GM21390 (cell line): ENCODE results near the gene TNIK.

ENCODE experiments used
- ATAC-seq: cut with Tn5 transposase; IDR thresholded peaks from one replicate; pipeline ENCODE4 v1.9.1; 2021; ENCODE audit not compliant: unreplicated experiment

TNIK gene

DNA sequence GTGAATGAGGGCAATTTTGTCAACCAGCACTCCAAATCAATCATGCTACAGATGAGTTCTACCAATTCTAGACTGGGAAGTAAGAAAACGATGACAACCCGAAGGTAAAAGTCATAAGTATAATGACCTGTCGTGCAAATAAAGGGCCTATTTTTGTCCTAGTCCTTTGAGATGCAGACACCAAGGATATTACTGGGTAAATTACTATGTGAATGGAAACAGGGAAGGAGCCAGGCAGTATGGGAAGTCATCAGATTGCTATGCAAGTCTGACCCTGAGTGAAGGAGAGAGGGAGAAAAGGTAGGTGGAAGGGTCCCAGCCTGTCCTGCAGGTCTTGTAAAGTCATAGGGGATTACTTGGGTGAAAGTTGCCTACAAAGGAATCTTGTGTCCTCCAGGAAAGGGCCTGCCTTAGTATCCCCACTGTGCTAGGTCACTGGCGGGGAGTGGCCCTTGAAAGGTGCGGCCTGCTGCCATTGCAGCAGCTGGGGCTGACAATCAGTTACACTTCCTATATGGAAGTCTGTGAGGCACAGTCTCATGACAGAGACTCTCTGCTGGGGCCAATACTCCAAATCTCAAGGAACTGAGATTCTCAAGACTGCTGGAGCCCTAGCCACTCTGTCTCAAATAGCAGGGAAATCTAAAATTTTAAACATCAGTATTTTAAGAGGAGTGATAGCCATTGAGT is 283.8 kb downstream of the TNIK start:
- no peak for ATAC-seq

DNA sequence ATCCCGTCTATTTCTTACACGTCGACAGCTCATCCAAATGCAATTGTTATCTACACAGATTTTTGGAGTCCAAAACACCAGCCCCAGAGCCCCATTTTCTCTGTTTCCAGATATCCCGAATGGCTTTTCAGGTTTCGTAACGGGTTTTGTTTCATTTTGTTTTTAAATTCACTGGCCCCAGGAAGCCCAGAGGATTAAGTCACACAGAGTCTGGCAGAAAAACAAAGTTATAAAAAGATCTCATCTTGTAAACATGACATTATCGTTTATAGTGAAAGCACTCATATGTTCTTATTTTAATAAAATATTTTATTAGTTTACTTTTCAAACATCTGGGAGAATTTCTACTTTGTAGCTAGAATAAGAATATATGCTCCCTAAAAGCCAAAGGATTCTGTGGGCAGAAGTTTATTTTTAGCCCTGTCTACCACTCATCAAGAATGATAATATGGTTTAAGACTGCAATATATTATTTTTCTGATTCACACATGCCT is 284.4 kb downstream of the TNIK start:
- ATAC-seq, result no peak

DNA sequence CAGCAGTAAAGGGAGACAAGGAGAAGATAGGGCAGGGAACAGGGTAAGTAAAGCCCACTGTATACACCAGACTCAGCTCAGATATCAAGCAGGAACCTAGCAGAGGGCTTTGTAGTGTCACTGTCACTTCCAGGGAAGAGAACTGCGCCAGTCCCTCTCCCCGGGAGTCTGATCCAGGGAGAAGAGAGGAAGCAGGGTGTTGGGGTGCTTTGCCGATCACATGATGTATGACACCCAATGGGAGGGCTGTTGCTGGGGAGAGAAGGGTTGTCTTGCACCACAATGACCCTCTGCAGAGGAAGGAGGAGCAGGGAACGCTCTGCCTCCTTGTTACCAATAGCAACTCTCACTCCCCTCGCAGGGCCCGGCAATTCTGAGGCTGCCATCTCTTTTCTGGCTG is 286.5 kb downstream of the TNIK start:
- ATAC-seq, result no peak

DNA sequence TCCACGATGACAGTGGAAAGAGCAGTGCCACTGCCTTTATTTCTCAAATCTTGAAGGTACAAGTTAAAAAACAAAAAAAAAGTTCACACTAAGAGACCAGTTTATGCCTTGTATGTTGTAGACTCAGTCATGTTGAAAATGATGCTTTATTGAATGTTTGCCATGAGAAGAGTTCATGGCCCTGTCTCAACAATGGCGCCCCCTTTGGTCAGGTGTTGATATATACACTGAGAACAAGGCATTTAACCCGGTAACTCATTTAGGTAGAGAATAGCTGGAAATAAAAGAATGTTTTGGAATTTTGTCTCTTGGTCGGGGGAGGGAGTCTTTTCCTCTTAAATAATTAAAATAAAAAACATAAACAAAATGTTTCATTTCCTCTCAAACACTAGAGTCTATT is 288.1 kb downstream of the TNIK start:
- ATAC-seq, result no peak

DNA sequence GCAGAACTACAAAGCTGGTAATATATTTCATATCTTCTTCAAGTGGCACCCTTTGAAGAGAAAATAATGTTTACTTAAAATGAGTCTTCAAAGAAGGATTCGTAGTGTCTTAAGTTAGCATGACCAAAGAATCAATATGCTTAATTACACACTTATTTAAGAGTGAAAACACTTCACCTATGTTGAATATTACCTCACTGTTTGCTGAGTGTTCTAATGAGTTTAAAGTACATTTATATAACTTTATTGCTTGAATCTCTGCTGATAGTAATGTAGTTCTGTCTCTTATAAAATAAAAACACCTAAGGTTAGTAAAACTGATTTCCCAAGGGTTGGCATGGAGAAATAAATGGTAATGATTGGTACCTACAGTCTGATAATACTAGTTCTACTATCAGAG is 290.3 kb downstream of the TNIK start:
- no peak for ATAC-seq

DNA sequence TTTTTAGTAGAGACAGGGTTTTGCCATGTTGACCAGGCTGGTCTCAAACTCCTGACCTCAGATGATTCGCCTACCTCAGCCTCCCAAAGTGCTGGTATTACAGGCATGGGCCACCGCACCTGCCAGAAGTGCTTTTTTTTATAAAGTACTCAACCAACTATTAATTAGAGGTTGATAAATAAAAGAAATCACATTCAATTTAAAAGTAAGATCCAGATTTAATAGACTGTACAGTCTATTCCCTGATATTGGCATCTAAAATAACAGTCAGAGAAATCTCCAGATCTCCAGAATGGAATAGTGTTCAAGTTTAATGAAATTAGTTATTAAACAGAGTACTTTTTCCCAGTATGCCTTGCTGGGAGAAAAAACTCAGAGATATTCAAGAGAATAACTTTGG is 290.8 kb downstream of the TNIK start:
- ATAC-seq, result no peak

DNA sequence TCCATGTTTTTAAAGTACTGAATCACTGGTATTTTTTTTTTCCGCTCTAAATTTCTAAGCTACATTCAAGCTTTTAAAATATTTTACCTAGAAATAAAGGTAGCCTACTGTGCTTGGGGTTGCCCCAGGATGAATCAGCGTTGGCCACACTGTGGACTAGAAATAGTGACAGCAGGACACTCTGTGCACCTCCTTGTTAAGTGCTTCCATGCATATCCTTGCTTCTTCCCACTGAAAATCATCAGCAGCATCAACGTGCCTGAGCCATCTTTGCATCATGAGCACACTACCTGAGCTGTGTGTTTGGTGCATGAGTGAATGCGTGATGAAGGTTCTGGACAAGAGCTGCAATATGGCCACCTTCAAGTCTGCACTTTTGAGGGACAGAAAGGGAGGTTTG is 291.7 kb downstream of the TNIK start:
- no peak for ATAC-seq

DNA sequence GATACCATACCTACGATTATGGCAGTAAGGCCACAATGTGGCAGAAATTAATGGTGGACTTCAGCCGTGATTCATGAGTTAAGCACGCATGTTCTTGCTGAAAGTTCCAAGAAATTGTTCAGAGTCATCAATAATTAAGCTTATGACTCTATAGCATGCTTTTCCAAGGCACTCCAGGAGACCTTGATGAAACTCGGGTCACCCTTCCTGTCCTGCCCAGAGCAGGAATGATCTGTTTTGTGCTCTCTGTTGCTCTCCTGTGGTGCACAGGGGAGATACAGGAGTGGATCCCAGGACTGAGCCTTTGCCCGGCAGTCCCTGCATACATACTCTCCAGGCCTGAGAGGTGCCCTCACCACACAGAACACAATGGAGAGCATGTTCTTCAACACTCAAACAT is 292.1 kb downstream of the TNIK start:
- no peak for ATAC-seq

DNA sequence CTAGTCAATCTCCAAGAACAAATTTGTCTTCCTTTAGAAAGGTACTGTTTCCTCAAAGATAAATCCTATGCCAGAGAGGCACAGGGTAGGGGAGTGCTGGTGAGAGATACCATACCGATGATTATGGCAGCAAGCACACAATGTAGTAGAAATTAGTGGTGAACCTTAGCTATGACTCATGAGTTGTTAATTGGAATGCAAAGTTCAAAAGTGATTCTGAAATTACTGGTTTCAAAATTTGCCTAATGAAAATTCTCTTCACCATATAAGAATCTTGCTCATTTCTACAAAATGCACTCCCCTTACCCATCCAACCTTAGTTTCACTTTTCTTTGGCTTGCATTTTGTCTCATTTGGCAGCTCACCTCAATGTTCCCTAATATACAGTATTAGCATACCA is 294.2 kb downstream of the TNIK start:
- peak; percentile 60 for ATAC-seq

DNA sequence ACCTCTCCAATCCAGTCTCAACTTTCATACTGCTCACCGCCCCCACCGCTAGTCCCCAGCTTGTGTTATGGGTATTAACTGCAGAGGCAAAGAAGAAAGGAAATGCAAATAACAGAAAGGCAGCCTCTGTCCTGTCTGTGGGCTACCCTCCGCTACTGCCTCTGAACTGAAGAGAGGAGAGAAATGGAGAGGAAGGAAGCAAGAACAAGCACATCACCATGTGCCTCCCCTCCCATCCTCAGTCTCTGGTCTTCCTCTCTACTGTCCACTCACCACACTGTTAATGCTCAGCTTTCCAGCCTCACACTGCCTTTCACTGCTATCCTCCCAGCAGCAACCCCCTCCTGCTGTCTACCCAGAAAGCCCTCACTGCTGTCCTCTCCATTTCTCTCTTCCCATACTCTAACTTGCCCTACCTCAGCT is 294.7 kb downstream of the TNIK start:
- peak; percentile 58 for ATAC-seq

DNA sequence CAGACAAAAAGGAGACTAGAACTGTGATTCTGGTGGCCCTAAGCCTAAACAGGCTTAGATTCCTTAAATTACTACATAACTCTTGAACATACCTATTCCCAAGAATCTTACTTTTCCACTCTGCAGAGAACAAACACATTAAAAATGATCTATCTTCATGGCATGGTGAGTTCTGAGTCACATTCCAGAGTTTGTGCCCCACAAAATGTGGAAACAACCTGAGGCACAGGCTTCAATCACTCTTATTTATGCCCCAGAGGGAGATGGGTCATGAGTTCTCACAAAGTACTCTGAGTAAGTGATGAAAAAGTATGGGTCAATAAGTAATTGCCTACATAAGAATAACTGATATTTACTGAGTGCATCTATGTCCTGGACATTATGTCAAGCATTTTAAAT is 296.1 kb downstream of the TNIK start:
- no peak for ATAC-seq

DNA sequence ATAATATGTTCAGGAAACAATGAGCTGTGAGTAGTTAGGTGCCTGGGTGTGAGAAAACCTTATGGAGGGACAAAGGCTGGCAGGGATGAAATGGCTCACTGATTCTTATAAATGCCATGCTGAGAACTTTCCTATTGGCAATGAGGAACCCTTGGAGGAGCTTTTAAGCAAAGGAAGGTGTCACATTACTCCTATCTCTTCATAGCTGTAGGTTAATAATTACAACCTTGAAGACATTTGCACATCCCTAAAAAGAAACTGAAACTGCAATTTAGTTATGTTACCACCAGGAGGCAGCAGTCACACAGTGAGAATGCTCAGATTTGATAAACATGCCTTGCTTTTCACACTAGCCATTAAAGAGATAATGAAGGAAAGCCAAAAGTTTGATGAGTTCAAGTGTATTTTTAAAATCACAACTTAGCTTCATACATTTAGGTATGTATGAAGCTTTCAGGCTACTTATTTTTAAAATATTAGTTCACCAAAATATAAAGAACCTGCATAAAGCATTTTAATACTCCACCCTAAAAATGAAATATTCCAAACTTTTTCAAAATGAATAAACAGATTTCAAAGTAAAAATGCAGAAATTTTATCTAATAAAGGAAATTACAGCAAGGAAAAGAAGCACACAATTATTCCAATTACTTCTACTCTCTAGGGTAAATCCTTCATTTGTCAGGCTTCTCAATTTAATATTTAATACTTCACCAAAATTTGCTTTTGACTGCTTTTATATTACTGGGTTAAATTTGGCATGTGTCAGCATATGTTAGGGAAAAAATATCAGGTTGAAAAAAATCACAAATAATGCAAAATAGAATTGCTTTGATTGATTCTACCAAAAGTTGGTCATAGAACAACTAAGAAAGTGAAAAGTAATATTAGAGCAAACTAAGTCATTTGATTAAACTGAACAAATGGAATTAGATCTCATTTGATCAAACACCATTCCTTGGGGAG is 296.8 kb downstream of the TNIK start:
- no peak for ATAC-seq

DNA sequence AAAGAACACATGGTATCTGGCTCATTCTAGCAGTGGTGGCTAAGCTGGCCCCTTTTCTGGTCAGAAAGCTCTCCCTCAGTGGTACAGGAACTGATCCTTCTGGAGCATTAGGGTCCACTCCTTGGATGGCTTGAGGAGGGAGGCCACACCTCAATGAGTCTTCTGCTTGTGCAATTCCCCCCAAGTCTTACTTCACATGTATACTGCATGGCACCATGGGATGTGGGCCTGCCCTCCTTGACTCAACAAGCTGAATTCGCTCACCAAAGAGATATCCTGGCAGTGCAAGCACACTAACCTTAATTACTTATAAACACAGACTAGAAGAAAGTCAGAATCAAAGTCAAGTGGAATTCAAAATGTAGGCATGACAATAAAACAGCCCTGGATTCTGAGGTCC is 299.9 kb downstream of the TNIK start:
- no peak for ATAC-seq

DNA sequence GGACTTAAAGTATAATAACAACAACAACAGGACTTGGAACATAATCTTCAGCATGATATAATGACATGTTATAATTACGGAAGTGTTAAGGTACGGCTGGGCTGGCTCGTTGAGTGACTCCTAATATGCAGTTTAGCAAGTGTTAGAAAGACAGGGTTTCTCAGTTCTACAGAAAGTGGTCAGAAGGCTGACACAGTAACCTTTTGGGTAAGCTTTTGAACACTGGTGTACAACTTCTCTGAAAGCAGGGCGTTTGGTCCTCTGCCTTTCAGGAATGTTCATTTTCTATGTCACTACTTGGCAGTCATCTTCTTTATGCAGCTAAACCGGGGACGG is 300.4 kb downstream of the TNIK start:
- no peak for ATAC-seq

DNA sequence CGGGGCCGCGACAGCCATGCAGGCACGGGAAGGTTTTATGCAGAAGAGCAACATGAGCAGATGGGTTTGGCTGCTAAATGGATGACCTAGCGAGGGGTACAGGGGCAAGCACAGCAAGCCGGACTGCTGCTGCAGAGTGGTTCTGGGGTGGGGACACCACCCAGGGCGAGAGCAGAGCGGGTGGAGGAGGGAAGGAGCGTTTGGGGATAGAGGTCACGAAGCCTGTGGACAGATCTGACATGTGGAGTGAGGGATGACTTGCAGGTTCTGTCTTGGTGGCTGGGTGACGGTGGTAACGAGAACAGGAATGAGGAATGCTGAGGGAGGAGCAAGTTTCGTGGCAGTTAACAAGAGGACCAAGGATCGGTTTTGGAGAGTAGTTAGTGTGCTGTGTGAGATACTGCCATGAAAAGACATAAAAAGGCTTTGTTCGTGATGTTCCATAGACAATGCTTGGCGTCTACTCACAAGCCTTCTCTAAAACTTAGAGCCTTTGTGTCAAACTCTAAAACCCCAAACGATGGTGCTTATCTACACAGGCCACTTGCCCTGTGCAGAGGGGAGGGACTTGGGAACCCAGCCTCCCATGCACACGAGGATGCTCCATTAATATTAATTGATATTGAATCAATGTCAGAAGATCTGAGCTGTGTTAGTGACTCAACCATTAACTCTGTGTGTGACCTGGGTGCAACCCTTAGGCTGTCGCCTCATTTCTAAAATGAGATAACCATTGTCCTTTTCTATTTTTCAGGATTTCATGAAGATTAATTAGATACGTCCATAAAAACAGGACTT is 301.0 kb downstream of the TNIK start:
- no peak for ATAC-seq

DNA sequence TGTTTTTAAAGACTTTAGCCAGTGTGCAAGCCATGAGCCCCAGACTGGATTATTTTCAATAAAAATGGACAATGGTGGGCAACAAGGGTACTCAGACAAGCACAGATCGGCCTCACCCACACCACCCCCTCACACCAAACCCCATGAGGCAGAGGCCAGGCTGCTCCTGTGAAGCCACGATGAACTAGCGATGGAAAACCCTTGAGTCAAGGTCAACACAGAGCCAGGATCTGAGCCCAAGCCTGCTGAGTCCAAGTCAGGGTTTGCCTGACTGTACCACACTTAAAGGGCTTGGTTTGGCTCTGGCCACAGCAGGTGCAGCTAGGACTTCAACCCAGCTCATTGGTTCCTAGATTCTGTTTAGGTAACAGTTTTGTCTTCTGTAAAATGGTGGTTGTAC is 302.2 kb downstream of the TNIK start:
- ATAC-seq, result no peak

DNA sequence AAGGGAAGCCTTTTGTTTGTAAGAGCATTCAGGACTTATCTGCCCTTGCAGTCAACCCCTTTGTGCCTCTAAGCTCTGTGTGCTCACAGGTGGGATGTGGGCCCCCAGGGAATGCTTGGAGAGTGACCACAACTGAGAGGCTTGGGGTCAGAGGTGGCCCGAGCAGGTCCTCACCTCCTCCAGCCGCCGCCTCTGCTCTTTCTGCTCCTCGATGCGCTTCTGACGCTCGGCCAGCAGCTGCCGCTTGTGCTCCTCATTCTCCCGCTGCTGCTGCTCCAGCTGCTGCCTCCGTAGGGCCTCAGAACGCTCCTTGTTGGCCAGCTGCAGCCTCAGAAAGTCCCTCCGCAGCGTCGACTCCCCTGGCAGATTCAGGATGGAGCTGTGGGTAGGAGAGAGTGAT is 302.9 kb downstream of the TNIK start:
- ATAC-seq, result no peak

DNA sequence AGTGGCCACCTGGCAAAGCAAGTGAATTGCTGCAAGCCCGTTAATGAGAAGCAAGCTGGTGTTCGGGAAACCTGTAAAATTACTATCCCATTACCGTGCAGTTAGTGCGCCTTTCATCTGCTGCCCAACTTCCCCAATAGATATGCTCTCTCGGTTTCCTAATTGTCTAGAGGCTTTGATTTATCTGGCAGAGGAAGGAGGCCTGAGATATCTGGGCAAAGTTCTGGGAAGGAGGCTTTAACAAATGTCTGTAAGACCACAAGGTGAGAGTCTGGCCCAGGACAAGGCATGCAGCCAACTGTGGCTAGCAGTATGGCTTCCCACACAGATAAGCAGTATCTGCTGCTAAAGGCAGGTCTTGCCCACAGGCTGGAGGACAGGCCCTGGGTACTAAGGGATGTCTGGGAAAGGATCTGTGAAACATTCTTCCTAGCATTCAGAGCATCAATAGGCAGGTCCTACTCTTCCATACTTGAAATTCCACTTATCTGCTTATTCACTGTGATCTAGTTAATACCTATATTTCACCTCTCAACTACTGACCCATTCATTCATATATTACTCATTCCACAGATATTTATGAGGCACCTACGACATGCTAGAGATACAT is 303.7 kb downstream of the TNIK start:
- no peak for ATAC-seq

DNA sequence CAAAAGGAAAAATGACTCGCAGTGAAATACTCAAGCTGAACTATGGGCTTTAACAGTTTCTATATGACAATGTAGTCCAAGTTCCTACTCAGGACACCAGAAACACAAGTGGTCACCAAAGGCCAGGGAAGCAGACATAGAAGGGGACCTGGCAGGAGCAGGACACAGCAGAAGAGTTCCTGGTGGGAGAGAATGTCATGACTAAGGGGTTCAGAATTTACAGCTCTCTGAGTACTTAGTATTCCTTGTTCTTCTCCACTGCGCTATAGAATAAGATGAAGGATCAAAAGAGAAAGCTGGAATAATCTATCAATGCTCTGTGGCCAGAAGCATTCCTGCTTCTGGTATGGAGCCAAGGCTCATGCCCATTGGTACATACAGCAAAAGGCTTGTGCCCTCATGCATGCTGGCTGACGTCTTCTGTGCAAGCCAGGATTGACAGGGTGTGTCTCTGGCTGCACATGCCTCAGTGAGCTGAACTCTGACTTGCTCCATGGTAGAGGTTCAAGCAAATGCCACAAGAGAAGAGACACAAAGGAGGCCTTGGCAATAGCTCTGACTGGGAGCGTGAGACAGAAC is 305.0 kb downstream of the TNIK start:
- ATAC-seq, result no peak

DNA sequence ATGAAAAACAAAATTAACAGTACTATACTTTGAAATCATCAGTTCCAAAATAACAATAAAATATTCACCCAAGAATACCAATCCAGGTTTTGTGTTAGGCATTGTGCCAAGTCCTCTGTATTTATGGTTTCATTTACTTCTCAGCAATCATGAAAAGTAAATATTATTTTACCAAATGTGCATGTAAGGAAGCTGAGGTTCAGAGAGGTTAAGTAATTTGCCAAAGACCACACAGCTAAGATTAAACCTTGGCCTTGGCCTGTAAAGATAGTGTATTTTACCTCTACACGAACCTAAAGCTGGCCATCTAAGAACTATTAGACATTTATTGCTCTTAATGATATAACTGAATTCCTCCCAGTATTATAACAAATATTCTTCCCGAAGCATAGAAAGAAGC is 309.3 kb downstream of the TNIK start:
- no peak for ATAC-seq
